NK-92 (cell line): Measurements from ENCODE around the gene CRTC3.

Experiments
- DNase-seq: peaks from one replicate; lab custom pipeline; 2025; ENCODE audit not compliant: unreplicated experiment; lab: John Stamatoyannopoulos, UW

CRTC3 gene

GRCh38 chr15:90591524-90591923 is 61.8 kb downstream of the CRTC3 start:
- no peak for DNase-seq

GRCh38 chr15:90592131-90592881 is 62.6 kb downstream of the CRTC3 start:
- DNase-seq: no peak

DNA sequence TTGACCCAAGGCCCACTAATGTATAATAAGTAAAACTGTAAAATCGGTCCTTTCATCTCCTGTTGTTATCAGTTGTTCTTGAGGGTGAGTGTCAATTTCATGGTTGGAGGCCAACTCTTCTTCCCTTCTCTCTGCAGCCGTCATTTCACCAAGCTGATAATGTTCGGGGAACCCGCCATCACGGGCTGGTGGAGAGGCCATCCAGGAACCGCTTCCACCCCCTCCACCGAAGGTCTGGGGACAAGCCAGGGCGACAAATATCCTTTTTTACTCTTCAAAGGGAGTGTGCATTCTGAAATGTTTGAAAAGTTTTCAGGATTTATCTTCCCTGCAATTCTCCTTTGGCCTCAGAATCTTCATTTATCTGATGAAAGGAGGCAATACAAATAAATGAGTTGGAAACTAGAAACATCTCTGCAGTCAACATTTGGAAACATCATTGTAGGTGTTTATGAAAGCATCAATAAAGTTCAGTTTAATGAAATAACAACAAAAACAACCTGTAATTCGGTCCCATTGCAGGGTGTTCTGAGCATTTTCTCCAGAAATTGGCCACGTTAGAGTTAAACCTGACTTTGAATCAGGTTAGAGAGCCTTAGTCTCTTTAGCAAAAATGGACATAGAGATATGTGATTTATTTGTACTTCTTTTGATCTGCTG is 63.9 kb downstream of the CRTC3 start:
- no peak for DNase-seq

- no peak for DNase-seq
These were observed 64.6 kb downstream of the CRTC3 start for GRCh38 chr15:90594301-90594738.

GRCh38 chr15:90595763-90596155 is 66.0 kb downstream of the CRTC3 start:
- DNase-seq: no peak

GRCh38 chr15:90596943-90597342 is 67.2 kb downstream of the CRTC3 start:
- DNase-seq: no peak

GRCh38 chr15:90597577-90597976 is 67.9 kb downstream of the CRTC3 start:
- no peak for DNase-seq

GRCh38 chr15:90598031-90598577 is 68.4 kb downstream of the CRTC3 start:
- no peak for DNase-seq

DNA sequence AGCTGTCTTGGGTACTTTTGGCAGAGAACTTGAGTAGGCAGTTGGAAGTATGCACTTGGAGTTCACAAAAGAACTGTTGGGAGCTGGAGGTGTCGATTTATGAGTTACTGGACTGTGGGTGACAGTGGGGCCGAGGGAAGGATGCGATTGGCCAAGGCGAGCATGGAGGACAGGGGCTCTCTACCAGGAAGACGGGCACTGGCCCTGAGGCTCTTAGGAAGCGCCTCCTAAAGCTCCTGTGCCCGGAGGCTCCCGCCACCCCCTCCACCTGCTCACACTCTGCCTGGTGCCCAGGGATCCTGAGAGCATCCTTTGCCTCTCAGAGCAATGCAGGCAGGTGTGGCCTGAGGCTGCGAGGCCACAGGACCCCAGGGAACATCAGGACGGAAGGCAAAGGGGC is 69.0 kb downstream of the CRTC3 start:
- DNase-seq: no peak

- DNase-seq: no peak
These were observed 69.4 kb downstream of the CRTC3 start for GRCh38 chr15:90599116-90599515.

DNA sequence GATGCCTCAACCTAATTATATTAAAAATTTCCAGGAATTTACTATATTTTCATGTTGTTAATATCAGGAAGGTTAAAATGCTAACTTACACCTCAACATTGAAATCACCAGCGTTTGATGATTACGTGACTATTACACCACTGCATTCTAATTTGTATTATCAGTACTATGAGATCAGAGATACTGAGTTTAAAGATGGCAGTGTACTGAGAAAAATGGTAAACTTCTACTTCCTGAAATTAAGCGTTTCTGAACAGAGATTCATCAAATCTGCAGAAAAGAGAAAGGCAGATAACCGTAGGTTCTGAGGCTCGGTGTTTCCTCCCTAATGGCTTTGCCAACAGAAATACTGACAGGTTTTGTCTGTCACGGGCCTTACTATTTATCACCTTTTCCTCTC is 69.9 kb downstream of the CRTC3 start:
- no peak for DNase-seq

DNA sequence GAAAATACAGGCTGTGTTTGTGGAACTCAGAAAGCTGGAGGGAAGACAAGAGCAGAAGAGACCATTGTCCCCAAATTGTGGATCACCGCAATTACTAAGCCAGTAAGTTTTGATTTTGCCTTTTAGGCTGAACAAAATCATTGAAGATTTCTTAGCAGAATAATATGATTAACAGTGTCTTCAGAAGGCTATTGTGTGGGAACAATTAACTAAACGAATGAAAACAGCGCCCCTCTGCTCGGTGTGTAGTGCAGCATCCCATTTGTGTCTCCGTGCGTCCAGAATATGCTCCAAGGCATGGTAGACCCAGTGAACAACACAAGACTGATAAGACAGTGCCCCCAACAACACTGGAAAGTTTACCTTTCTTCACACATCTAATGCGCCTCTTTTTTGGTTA is 71.2 kb downstream of the CRTC3 start:
- DNase-seq: no peak

DNA sequence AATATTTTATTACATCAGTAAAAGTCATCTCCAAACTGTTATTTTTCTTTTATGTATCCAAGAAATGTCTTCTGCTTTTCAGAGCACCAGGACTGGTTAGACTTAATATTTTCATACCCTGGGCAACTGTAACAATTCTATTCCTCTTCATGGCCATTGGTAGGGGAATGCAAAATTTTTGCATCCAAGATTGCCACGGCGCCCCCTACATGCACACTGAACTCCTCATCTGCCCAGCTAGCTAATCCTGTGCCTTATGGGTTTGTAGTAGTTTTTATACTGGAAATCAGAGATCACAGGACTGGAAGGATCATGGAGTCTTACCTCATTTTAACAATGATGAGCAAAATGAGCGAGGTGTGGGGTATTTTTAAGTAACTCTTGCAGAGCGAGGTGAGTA is 74.2 kb downstream of the CRTC3 start:
- DNase-seq: no peak

- DNase-seq: no peak
These were observed 76.9 kb downstream of the CRTC3 start for GRCh38 chr15:90606641-90607040.

- DNase-seq: no peak
These were observed 77.6 kb downstream of the CRTC3 start for GRCh38 chr15:90607361-90607760.

GRCh38 chr15:90609242-90610180 is 79.8 kb downstream of the CRTC3 start:
- DNase-seq: no peak

GRCh38 chr15:90610190-90610589 is 80.5 kb downstream of the CRTC3 start:
- DNase-seq: no peak

DNA sequence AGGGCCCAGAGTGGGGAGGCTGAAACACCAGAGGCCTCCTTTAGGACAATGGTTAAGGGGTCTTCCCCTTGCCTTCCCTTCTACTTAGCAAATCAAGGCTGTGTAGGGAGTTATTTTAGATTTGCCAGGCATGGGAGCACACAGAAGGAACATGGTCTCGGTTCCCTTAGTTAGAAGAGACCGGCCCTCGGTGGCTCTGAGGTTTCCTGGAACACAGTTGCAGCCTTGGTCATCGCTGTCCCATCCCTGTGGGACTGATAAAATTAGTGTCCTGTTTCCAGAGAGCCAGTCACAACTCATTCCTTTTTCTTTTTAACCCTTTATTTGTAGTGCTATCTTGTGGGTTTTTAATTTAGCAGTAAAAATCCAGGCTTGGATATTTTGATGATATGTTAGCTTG is 81.4 kb downstream of the CRTC3 start:
- no peak for DNase-seq

GRCh38 chr15:90617171-90617570 is 87.4 kb downstream of the CRTC3 start:
- DNase-seq: no peak

GRCh38 chr15:90617668-90618097 is 88.0 kb downstream of the CRTC3 start:
- DNase-seq: no peak
